VCaP (cell line): ENCODE results near the gene KPTN.

Source experiments
- H3K27ac ChIP-seq: fragments of 450-650 bp; 2 replicates; pipeline ENCODE4 v1.5.1; 2017
- TF ChIP-seq, protein P1 (sequence below): fragments of 450-650 bp; conservative IDR thresholded peaks from 2 replicates; pipeline ENCODE4 v1.5.1; 2017; ENCODE audit warnings: mild to moderate bottlenecking, moderate library complexity

The KPTN gene

DNA sequence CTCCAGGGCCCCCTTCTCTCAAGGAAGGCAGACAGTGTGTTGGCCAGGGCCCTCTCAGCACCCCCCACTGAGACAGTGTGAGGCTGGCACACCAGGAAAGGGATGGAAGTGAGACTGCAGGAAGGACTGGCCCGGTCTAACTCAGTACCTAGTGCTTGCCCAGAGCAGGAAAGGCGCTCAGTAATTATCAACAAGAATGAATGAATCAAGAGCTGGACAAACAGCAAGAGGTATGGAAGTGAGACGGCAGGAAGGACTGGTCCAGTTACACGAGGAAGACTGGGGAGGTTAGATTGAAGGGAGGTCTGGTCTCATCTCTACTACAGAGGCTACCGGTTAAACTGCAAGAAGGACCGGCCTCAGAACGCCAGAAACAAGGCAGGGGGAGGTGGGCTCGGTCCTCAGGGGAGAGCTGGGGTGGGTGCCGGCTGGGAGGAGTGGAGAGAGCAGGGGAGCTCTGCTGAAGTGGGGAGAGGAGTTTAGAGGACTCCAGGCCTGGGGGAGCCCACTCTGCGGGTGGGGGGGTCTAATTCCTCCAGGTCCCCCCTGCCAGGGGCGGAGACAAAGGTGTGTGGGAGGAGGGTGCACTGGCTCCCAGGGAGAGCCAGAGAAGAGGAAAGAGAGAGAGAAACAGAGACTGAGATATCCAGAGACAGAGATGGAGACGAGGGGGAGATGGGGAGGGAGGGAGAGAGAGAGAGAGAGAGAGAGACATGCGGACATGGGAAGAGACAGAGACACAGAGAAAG is 13.4 kb downstream of the KPTN start:
- peak overlapping the region; percentile 57; the same call in 1 of the 2 replicates for H3K27ac ChIP-seq
- TF ChIP-seq, protein P1, sequence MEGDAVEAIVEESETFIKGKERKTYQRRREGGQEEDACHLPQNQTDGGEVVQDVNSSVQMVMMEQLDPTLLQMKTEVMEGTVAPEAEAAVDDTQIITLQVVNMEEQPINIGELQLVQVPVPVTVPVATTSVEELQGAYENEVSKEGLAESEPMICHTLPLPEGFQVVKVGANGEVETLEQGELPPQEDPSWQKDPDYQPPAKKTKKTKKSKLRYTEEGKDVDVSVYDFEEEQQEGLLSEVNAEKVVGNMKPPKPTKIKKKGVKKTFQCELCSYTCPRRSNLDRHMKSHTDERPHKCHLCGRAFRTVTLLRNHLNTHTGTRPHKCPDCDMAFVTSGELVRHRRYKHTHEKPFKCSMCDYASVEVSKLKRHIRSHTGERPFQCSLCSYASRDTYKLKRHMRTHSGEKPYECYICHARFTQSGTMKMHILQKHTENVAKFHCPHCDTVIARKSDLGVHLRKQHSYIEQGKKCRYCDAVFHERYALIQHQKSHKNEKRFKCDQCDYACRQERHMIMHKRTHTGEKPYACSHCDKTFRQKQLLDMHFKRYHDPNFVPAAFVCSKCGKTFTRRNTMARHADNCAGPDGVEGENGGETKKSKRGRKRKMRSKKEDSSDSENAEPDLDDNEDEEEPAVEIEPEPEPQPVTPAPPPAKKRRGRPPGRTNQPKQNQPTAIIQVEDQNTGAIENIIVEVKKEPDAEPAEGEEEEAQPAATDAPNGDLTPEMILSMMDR: no peak

DNA sequence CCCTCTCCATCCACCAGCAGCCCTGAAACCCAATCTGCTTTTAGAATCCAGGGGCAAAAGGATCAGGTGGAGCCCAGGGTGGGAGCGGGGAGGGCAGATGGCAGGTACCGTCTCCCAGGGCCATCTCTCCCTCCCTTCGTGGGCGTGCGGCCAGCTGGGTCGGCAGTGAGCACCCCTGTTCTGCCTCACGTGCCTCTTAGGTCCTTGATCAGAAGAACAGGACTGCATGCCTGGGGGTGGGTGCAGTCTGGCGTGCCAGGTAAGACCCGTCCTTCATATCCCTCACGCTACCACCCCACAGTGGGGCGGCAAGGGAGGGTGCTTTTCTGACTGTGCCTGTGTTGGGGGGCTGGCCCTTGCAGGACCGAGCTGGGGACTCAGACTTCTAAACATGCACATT is 14.3 kb downstream of the KPTN start:
- TF ChIP-seq, protein P1: no peak
- H3K27ac ChIP-seq: peak overlapping the region; percentile 20; the same call in 1 of the 2 replicates

DNA sequence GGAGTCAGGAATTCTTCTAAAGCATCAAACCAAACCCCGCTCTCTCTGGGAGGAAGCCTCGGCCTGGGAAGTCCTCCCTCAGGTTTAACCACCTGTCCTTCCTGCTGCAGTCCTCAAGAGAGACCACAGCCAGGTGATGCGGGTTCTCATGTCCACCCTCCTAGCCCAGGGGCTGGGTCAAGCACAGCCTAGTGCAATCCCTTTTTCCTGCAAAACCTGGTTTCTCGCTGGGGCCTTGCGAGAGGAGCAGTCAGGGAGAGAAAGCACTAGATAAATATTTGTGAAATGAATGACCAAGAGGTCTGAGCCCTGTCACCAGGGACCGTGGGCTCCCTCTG is 14.7 kb downstream of the KPTN start:
- TF ChIP-seq, protein P1: no peak
- H3K27ac ChIP-seq: peak overlapping the region; percentile 20; the same call in 1 of the 2 replicates

DNA sequence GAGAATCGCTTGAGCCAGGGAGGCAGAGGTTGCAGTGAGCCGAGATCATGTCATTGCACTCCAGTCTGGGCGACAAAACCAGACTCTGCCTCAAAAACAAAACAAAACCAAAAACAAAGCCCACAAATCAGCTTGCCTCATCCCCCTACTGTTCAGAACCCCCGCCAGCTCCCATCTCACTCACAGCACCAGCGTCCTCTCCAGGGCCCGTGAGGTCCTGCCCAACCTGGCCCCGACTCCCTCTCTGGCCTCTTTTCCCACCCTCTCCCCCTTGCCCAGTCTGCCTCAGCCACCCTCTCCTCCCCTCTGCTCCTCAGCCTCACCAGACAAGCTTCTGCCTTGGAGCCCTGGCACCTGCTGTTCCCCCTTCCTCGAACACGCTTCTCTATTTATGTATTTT is 16.1 kb downstream of the KPTN start:
- TF ChIP-seq, protein P1: no peak
- H3K27ac ChIP-seq: no peak overlapping the region

DNA sequence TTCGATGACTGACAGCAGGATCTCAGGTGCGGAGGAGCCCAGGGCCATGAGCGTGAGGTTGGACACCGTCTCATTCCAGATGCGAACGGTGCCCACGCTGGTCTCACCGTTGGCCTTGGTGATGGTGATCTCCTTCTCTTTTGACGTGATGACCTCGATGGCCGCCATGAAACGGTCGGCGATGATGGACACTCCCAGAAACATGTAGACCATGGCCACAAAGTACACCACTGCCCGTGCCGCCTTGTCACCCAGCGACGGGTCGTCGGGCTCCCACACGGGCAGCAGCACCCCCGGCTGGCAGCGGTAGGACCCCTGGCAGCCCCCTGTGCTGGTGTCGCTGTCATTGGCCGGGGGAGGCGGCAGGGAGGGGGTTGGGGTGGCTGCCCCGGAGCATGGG is 18.1 kb downstream of the KPTN start:
- H3K27ac ChIP-seq: no peak overlapping the region
- TF ChIP-seq, protein P1: no peak

DNA sequence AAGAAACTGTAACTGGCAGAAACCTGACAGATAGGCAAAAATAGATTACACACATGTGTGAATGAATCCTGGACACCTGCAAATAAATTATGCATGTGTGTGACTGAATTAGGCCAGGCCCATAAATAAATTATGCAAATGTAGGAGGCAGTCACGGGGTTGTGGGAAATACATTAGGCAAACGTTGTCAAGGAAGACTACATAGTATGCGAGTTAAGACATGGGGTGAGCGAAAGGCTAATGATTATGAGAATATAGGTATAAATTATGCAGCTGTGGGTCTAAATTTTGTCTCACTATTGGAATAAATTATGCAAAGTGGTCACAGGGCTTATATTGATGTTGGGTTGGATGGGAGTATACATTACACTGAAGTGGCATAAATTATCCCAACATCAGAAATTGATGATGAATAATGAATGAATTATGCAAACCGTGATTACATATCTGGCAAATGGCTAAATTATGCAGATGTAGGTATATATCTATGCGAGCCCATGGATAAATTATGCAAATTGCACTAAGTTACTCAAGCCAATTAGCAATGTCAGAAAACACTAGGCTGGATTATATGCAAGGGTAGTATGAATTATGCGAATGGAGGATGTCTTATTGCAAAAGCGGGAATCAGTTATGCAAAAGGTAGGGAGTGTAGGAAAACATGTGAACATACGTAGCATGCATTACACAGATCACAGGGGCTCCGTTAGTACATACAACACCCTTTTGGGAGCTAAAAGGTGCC is 19.2 kb downstream of the KPTN start:
- TF ChIP-seq, protein P1: no peak
- H3K27ac ChIP-seq: no peak overlapping the region

DNA sequence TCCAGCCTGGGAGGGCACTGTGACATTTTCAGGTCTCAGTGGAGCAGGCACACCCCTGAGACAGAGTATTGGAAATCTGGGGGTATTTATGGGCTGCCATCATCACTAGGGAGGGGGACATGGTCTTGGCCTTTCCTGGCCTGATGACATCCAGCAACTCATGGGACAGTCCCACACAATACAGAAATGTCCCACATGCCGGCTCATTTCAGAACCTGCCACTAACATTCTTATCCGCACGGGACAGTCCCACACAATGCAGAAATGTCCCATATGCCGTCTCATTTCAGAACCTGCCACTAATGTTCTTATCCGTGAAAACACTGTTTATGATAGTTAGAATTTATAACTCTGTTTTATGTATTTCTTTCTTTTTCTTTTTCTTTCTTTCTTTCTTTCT is 22.1 kb downstream of the KPTN start:
- TF ChIP-seq, protein P1: no peak
- H3K27ac ChIP-seq: no peak overlapping the region
